A549 (cell line): ENCODE results near the gene MYH9. TPM values are rescaled to one million over a fixed set of nuclear protein-coding genes. Genes with fewer than 3 reads are reported as not detected.
A peak's percentile ranks its signal among the peaks of the same experiment; 100 is the strongest.

ENCODE experiments used
- ATAC-seq, 2 experiments: fragments of 200-7000 bp in 1 of 2; fragments of >200 bp in 1 of 2; cut with Nextera tagmentation in 1 of 2; cut with Tn5 transposase in 1 of 2; 3 replicates each; pipeline versions ENCODE4 v1.8.0 to v1.9.1; 2018 to 2020; ENCODE audit warnings: mild to moderate bottlenecking in 1 of 2, moderate library complexity in 1 of 2
- CTCF ChIA-PET: fragments of 300-600 bp; sonication (Branson Sonifier 250); formaldehyde crosslinking; extraction: SDS; loops from one replicate; lab custom pipeline; 2021; ENCODE audit warnings: antibody characterized with exemption, inconsistent platforms; lab: Yijun Ruan, JAX
- POLR2A ChIA-PET: fragments of 350-600 bp; formaldehyde crosslinking; extraction: SDS; loops from one replicate; lab custom pipeline; 2021; ENCODE audit warnings: antibody characterized with exemption, inconsistent platforms; lab: Yijun Ruan, JAX
- DNase-seq, 2 experiments: peaks; one replicate each; pipeline versions ENCODE4 v3.0.0 to v3.0.0-alpha.2; 2011 to 2016; ENCODE audit warnings: low read depth in 1 of 2, low spot score in 1 of 2
- FAIRE-seq: peaks from 2 replicates; lab custom pipeline; 2011; peaks lifted over from hg19 to GRCh38; lab: Jason Lieb, UNC
- H3K27ac ChIP-seq, 2 experiments: fragments of >200 bp; sonication (Bioruptor Twin); formaldehyde crosslinking; 3 replicates each; pipeline ENCODE4 v1.5.1; 2016 to 2017
- H3K4me1 ChIP-seq: fragments of >200 bp; sonication (Bioruptor Twin); formaldehyde crosslinking; 3 replicates; pipeline ENCODE4 v1.6.1; 2016
- H3K4me2 ChIP-seq: fragments of >200 bp; sonication (Bioruptor Twin); formaldehyde crosslinking; 3 replicates; pipeline ENCODE4 v1.6.1; 2016
- H3K4me3 ChIP-seq: fragments of >200 bp; sonication (Bioruptor Twin); formaldehyde crosslinking; 3 replicates; pipeline ENCODE4 v1.5.1; 2016
- H3K9me3 ChIP-seq: fragments of >200 bp; sonication (Bioruptor Twin); formaldehyde crosslinking; 3 replicates; pipeline ENCODE4 v1.6.1; 2016
- CBX8 ChIP-seq: fragments of 200-600 bp; sonication (generic); IDR thresholded peaks from 2 replicates; pipeline ENCODE4 v1.6.1; 2016
- CHD2 ChIP-seq: fragments of 150-350 bp; IDR thresholded peaks from 2 replicates; pipeline ENCODE4 v1.6.1; 2014; ENCODE audit warnings: low read length; ENCODE audit not compliant: partially characterized antibody
- EHF ChIP-seq: fragments of 250-450 bp; sonication (Bioruptor Pico); IDR thresholded peaks from 2 replicates; pipeline ENCODE4 v1.5.0; 2020; ENCODE audit warnings: mild to moderate bottlenecking
- EP300 ChIP-seq, 2 experiments: fragments of >200 bp; sonication (Bioruptor Twin); formaldehyde crosslinking; IDR thresholded peaks; 2 replicates in 1 of 2; 3 replicates in 1 of 2; pipeline ENCODE4 v1.6.1; 2016 to 2017
- ESRRA ChIP-seq: fragments of 150-350 bp; IDR thresholded peaks from 2 replicates; pipeline ENCODE4 v1.6.1; 2014; ENCODE audit warnings: mild to moderate bottlenecking, low read length, borderline replicate concordance
- FOSB ChIP-seq: fragments of 250-450 bp; sonication (Bioruptor Pico); IDR thresholded peaks from 2 replicates; pipeline ENCODE4 v1.5.0; 2020; ENCODE audit warnings: mild to moderate bottlenecking, moderate library complexity
- HOXB5 ChIP-seq: fragments of 250-450 bp; sonication (Bioruptor Pico); IDR thresholded peaks from 2 replicates; pipeline ENCODE4 v1.5.0; 2020; ENCODE audit warnings: mild to moderate bottlenecking, moderate library complexity
- MYC ChIP-seq: IDR thresholded peaks from 2 replicates; pipeline ENCODE4 v1.6.1; 2012; ENCODE audit warnings: mild to moderate bottlenecking, inconsistent platforms, low read length, improper control_type of control experiment, borderline replicate concordance
- NPAS2 ChIP-seq: fragments of 250-450 bp; sonication (Bioruptor Pico); IDR thresholded peaks from 2 replicates; pipeline ENCODE4 v1.8.0; 2022; ENCODE audit warnings: mild to moderate bottlenecking, moderate library complexity, borderline replicate concordance
- RAD21 ChIP-seq, 2 experiments: fragments of >200 bp in 1 of 2; sonication (Bioruptor Twin) in 1 of 2; formaldehyde crosslinking in 1 of 2; IDR thresholded peaks in 1 of 2; conservative IDR thresholded peaks in 1 of 2; 2 replicates in 1 of 2; 3 replicates in 1 of 2; pipeline ENCODE4 v1.6.1; 2012 to 2018; ENCODE audit warnings: inconsistent platforms in 1 of 2
- SMC3 ChIP-seq: fragments of >200 bp; sonication (Bioruptor Twin); formaldehyde crosslinking; IDR thresholded peaks from 3 replicates; pipeline ENCODE4 v1.6.1; 2018; ENCODE audit warnings: inconsistent platforms
- SREBF2 ChIP-seq: fragments of 450-650 bp; IDR thresholded peaks from 2 replicates; pipeline ENCODE4 v1.6.1; 2014; ENCODE audit warnings: mild to moderate bottlenecking, moderate library complexity
- ZC3H11A ChIP-seq: fragments of 450-650 bp; IDR thresholded peaks from 2 replicates; pipeline ENCODE4 v1.6.1; 2014; ENCODE audit warnings: antibody characterized with exemption, mild to moderate bottlenecking
- ZFP36 ChIP-seq: fragments of 450-650 bp; IDR thresholded peaks from 2 replicates; pipeline ENCODE4 v1.6.1; 2014; ENCODE audit warnings: borderline replicate concordance; ENCODE audit not compliant: partially characterized antibody
- WGBS: methylation state at CpG from one replicate; pipeline ENCODE4 v1.1.6; 2017; ENCODE audit errors: missing lambda C conversion rate; 5-methylcytosine and 5-hydroxymethylcytosine counted together
- polyA plus RNA-seq, 4 experiments: library from polyadenylated mRNA; depleted of rRNA in 3 of 4; stranded (reverse); fragments of >200 nt; fragmentation: RNase III in 1 of 4; extraction: RNeasy Plus Mini Kit Qiagen cat#74134 plus additional on column Dnase treatment in 1 of 4; gene quantifications; 2 replicates in 3 of 4; 3 replicates in 1 of 4; pipeline ENCODE4 v1.2.3, GENCODE V29; 2011 to 2017
- TF ChIP-seq, protein P1 (sequence below): fragments of >200 bp; sonication (Bioruptor Twin); formaldehyde crosslinking; IDR thresholded peaks from 2 replicates; pipeline ENCODE4 v1.6.1; 2016
- TF ChIP-seq, protein P2 (sequence below): fragments of >200 bp; sonication (Bioruptor Twin); formaldehyde crosslinking; IDR thresholded peaks from 3 replicates; pipeline ENCODE4 v1.5.1; 2016
- TF ChIP-seq, protein P3 (sequence below): fragments of 250-450 bp; sonication (Bioruptor Pico); IDR thresholded peaks from 2 replicates; pipeline ENCODE4 v1.5.0; 2021; ENCODE audit warnings: mild to moderate bottlenecking, moderate library complexity, borderline replicate concordance
- TF ChIP-seq, protein P4 (sequence below): IDR thresholded peaks from 2 replicates; pipeline ENCODE4 v1.6.1; 2012; ENCODE audit warnings: low read depth, borderline replicate concordance
- TF ChIP-seq, protein P5 (sequence below): IDR thresholded peaks from 2 replicates; pipeline ENCODE4 v1.6.1; 2012
- TF ChIP-seq, protein P6 (sequence below): IDR thresholded peaks from 2 replicates; pipeline ENCODE4 v1.6.1; 2012

MYH9 gene
- polyA plus RNA-seq, 2 of the 4 experiments (the other 2 are of a cell fraction): 92.1 to 158 TPM

DNA sequence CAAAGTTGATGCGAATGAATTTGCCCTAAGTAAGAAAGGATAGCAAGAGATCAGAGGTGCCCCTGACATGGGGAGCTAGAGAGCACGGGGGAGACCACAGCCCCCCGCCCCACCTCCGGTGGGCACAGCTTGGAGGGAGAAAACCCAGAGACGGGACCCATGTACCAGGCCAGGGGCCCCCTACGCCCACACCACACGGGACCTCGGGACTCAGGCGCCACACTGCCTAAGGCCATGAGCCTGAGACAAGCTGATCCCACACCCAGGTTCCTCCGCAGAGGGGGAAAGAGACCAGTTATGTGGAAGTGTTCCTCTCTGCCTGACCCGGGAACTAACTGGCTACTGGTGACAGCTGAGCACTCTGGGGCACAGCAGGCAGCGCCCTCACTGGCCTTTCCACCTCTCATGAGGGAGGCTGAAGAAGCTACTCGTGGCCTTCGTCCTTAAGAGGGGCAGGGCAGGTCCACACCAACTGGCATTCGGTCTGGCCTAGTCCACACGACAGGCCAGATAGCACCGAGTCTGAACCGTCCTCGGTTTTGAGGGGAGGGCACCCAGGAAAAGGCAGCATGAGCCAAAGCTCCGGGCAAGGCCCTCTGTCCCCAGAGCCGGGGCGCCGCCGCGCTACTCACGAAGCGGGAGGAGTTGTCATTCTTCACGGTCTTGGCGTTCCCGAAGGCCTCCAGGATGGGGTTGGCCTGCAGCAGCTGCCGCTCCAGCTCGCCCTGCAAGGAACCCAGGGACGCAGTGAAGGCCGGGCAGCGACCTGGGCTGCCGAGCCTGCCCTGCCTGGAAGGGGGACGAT is 65.8 kb downstream of the MYH9 start:
- DNase-seq: no peak
- H3K27ac ChIP-seq: peak overlapping the region in 1 of 2 experiments; percentile 44; a peak in 1 of 6 replicates
- no peak for FAIRE-seq
- WGBS: 96% methylated on average over 15 of the region's 37 CpGs
- H3K4me3 ChIP-seq: no peak overlapping the region
- H3K4me1 ChIP-seq: peaks cover 25% of the 10 kb centered on the region
- TF ChIP-seq EHF (CRISPR knock-in tag): no peak
- ATAC-seq: no peak
- H3K4me2 ChIP-seq: no peak overlapping the region
- ChIA-PET CTCF (interaction anchor here (0.8 to 2.9 kb wide), 6 partner anchors 8 to 149 kb away, joined by 3 to 17 read pairs (median 5); no protein-coding TSS in a partner anchor), POLR2A (no interaction called here)
- H3K9me3 ChIP-seq: no peaks in the 10 kb centered on the region

DNA sequence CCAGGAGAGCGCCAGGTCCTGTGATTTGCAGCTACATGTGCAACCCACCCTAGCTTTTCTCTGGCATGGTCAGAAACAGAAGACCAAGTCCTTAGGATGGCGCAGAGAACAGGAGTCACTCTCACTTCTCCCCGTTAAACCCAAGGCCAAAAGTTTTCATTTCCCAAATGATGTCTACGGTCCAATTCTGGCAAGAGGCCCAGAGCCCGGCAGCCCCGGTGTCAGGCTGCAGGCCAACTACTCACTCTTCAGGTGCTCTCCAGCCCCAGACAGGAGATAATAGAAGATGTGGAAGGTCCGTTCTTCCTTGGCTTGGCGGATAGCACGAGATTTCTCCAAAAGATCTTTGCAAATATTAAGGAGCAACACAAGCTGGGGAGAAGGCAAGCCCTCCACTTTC is 67.2 kb downstream of the MYH9 start:
- no peak overlapping the region for H3K4me3 ChIP-seq
- CTCF ChIA-PET: interaction anchor here (1.2 to 3.6 kb wide), 3 partner anchors 13 to 150 kb away, joined by 4 to 18 read pairs (median 14); no protein-coding TSS in a partner anchor
- POLR2A ChIA-PET: no interaction called here
- TF ChIP-seq HOXB5 (CRISPR knock-in tag): no peak
- TF ChIP-seq, protein P1, sequence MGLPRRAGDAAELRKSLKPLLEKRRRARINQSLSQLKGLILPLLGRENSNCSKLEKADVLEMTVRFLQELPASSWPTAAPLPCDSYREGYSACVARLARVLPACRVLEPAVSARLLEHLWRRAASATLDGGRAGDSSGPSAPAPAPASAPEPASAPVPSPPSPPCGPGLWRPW: no peak
- H3K4me1 ChIP-seq: peaks cover 10% of the 10 kb centered on the region
- H3K9me3 ChIP-seq: no peaks in the 10 kb centered on the region
- no peak for DNase-seq
- H3K4me2 ChIP-seq: no peak overlapping the region
- 94% methylated on average over 8 of the region's 9 CpGs for WGBS
- no peak overlapping the region for H3K27ac ChIP-seq
- ATAC-seq: no peak
- no peak for FAIRE-seq

DNA sequence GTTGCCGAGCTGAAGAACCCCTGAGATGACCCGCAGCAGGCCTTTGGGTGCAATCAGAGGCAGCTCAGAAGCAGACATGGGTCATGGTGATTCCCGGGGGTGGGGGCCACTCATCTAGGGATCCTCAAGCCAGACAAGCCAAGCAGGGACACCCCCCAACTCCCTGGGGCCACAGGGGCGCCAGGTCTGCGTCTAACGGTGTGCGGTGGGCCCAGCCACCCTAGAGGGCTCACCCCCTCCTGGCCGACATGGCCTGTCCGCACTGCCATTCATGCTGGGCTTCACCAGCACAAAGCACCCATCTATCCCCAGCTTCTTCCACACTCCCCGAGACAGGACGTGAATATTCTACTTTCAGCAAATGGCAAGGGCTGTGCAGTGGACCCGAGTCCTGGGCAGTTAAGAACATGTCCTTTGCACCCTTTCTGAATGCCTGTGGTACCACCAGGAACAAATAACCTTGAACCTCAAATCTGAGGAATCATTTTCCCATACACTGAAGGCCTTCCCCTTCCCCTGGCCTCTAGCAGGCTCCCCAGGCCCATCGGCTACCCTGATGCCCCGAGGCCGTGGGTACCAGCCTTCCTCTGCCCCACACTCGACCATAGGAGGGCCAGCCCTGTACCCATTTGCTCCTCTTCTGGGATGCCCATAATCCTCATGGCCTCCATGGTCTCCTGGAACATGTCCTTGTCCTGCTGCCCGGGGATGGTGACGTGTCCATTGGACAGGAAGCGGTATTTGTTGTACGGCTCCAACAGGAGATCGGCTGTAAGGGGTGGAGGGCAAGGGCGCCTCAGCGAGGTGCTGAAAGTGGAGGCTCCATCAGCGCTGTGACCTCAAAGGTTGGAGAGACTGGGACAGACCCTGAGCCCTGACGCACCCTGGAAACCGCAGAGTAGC is 67.9 kb downstream of the MYH9 start:
- WGBS: 84% methylated on average over 23 of the region's 26 CpGs
- POLR2A ChIA-PET: no interaction called here
- TF ChIP-seq, protein P2, sequence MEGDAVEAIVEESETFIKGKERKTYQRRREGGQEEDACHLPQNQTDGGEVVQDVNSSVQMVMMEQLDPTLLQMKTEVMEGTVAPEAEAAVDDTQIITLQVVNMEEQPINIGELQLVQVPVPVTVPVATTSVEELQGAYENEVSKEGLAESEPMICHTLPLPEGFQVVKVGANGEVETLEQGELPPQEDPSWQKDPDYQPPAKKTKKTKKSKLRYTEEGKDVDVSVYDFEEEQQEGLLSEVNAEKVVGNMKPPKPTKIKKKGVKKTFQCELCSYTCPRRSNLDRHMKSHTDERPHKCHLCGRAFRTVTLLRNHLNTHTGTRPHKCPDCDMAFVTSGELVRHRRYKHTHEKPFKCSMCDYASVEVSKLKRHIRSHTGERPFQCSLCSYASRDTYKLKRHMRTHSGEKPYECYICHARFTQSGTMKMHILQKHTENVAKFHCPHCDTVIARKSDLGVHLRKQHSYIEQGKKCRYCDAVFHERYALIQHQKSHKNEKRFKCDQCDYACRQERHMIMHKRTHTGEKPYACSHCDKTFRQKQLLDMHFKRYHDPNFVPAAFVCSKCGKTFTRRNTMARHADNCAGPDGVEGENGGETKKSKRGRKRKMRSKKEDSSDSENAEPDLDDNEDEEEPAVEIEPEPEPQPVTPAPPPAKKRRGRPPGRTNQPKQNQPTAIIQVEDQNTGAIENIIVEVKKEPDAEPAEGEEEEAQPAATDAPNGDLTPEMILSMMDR: no peak
- TF ChIP-seq NPAS2 (CRISPR knock-in tag) (no peak), SREBF2 (no peak), CHD2 (no peak), FOSB (CRISPR knock-in tag) (no peak), RAD21 (conservative IDR thresholded peaks at IDR 0.05 in 1 of 2, IDR thresholded peaks at IDR 0.05 in 1 of 2) (no peak), ESRRA (no peak)
- no peaks in the 10 kb centered on the region for H3K9me3 ChIP-seq
- H3K4me2 ChIP-seq: no peak overlapping the region
- CTCF ChIA-PET: interaction anchor here (2.9 to 3.6 kb wide), 2 partner anchors 19 to 151 kb away, joined by 14 to 18 read pairs; no protein-coding TSS in a partner anchor
- ATAC-seq (no peak), FAIRE-seq (no peak), DNase-seq (no peak)
- no peak overlapping the region for H3K4me3 ChIP-seq
- H3K27ac ChIP-seq: no peak overlapping the region
- H3K4me1 ChIP-seq: peaks cover 3% of the 10 kb centered on the region; the same call in 1 of the 3 replicates

DNA sequence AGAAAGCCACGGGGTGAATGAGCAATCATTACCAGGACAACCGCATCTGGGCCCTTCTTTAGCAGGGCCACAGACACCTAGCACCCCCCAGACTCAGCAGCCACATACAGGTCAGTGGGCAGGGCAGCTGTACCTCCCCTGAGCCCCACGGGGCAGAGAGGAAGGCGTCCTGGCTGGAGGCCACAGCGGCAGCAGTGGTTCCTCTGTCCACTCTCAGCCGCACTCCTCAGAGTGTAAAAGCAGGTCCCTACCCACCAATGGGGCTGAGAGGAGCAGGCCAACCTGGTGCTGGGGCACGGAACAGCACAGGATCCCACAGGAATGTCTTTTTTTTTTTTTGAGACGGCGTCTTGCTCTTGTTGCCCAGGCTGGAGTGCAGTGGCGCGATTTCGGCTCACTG is 69.3 kb downstream of the MYH9 start:
- no peaks in the 10 kb centered on the region for H3K9me3 ChIP-seq
- ChIA-PET POLR2A (interaction anchor here (0.7 kb wide), 1 partner anchor 86 kb away, joined by 3 read pairs; no protein-coding TSS in a partner anchor), CTCF (interaction anchor here (0.7 to 3.6 kb wide), 3 partner anchors 17 to 152 kb away, joined by 4 to 18 read pairs (median 4); no protein-coding TSS in a partner anchor)
- H3K4me1 ChIP-seq: no peaks in the 10 kb centered on the region
- H3K27ac ChIP-seq: no peak overlapping the region; a peak in 1 of 6 replicates
- ATAC-seq (0 out of 6 replicates have a peak, but pooled peaks of 1 of the 2 experiments have one; percentile 20), FAIRE-seq (no peak), DNase-seq (no peak)
- no peak overlapping the region for H3K4me2 ChIP-seq
- H3K4me3 ChIP-seq: no peak overlapping the region
- WGBS: 94% methylated on average over 8 of the region's 12 CpGs
- TF ChIP-seq CBX8 (no peak), MYC (no peak), SMC3 (no peak), ZFP36 (no peak), NPAS2 (CRISPR knock-in tag) (no peak), ZC3H11A (no peak), EP300 (IDR thresholded peaks at IDR 0.05) (no peak), EHF (CRISPR knock-in tag) (no peak)
- TF ChIP-seq, protein P3, sequence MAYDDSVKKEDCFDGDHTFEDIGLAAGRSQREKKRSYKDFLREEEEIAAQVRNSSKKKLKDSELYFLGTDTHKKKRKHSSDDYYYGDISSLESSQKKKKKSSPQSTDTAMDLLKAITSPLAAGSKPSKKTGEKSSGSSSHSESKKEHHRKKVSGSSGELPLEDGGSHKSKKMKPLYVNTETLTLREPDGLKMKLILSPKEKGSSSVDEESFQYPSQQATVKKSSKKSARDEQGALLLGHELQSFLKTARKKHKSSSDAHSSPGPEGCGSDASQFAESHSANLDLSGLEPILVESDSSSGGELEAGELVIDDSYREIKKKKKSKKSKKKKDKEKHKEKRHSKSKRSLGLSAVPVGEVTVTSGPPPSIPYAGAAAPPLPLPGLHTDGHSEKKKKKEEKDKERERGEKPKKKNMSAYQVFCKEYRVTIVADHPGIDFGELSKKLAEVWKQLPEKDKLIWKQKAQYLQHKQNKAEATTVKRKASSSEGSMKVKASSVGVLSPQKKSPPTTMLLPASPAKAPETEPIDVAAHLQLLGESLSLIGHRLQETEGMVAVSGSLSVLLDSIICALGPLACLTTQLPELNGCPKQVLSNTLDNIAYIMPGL (CRISPR knock-in tag): no peak
- TF ChIP-seq, protein P4, sequence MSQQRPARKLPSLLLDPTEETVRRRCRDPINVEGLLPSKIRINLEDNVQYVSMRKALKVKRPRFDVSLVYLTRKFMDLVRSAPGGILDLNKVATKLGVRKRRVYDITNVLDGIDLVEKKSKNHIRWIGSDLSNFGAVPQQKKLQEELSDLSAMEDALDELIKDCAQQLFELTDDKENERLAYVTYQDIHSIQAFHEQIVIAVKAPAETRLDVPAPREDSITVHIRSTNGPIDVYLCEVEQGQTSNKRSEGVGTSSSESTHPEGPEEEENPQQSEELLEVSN: no peak
- TF ChIP-seq, protein P5, sequence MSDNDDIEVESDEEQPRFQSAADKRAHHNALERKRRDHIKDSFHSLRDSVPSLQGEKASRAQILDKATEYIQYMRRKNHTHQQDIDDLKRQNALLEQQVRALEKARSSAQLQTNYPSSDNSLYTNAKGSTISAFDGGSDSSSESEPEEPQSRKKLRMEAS: no peak
- TF ChIP-seq, protein P6, sequence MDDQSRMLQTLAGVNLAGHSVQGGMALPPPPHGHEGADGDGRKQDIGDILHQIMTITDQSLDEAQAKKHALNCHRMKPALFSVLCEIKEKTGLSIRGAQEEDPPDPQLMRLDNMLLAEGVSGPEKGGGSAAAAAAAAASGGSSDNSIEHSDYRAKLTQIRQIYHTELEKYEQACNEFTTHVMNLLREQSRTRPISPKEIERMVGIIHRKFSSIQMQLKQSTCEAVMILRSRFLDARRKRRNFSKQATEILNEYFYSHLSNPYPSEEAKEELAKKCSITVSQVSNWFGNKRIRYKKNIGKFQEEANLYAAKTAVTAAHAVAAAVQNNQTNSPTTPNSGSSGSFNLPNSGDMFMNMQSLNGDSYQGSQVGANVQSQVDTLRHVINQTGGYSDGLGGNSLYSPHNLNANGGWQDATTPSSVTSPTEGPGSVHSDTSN: no peak
